Astrocyte of the spinal cord (primary cell): ENCODE measurements around the gene USH2A.

Experiments
- DNase-seq: peaks from one replicate; pipeline ENCODE4 v3.0.0; 2011; ENCODE audit warnings: low read depth, low spot score
- H3K4me3 ChIP-seq: 2 replicates; pipeline ENCODE4 v1.5.1; 2011; ENCODE audit warnings: low read depth, mild to moderate bottlenecking, low read length, moderate library complexity
- in situ Hi-C: cut with HindIII; loops from 2 replicates; pipeline ENCODE4 v1.10.0; 2017; ENCODE audit warnings: low sequenced_read_pairs
- TF ChIP-seq, protein P1 (sequence below): IDR thresholded peaks from 2 replicates; pipeline ENCODE4 v1.5.1; 2012; ENCODE audit warnings: low read depth, mild to moderate bottlenecking, low read length, inconsistent platforms

USH2A gene

DNA sequence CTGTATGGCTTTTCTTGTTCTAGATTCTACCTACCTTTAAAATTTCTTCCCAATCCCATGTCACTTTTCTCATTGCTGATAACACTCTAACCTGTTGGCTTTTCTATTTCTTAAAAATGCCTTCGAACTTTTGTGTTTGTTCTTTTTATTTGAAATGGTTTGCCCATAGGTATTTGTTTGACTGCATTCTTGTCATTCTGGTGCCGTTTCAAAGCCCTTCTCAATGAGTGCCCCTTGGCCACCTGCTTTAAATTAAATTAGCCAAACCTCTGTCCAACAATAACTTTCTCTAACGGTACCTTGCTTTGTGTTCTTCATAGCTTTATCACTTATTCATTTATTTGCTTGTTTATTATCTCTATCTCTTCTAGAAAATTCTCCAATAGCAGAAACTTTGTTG, 817.2 kb downstream of the USH2A start:
- DNase-seq, result no peak
- H3K4me3 ChIP-seq, result no peak overlapping the region
- in situ Hi-C loops, result no loop called here
- TF ChIP-seq, protein P1, sequence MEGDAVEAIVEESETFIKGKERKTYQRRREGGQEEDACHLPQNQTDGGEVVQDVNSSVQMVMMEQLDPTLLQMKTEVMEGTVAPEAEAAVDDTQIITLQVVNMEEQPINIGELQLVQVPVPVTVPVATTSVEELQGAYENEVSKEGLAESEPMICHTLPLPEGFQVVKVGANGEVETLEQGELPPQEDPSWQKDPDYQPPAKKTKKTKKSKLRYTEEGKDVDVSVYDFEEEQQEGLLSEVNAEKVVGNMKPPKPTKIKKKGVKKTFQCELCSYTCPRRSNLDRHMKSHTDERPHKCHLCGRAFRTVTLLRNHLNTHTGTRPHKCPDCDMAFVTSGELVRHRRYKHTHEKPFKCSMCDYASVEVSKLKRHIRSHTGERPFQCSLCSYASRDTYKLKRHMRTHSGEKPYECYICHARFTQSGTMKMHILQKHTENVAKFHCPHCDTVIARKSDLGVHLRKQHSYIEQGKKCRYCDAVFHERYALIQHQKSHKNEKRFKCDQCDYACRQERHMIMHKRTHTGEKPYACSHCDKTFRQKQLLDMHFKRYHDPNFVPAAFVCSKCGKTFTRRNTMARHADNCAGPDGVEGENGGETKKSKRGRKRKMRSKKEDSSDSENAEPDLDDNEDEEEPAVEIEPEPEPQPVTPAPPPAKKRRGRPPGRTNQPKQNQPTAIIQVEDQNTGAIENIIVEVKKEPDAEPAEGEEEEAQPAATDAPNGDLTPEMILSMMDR, result no peak

DNA sequence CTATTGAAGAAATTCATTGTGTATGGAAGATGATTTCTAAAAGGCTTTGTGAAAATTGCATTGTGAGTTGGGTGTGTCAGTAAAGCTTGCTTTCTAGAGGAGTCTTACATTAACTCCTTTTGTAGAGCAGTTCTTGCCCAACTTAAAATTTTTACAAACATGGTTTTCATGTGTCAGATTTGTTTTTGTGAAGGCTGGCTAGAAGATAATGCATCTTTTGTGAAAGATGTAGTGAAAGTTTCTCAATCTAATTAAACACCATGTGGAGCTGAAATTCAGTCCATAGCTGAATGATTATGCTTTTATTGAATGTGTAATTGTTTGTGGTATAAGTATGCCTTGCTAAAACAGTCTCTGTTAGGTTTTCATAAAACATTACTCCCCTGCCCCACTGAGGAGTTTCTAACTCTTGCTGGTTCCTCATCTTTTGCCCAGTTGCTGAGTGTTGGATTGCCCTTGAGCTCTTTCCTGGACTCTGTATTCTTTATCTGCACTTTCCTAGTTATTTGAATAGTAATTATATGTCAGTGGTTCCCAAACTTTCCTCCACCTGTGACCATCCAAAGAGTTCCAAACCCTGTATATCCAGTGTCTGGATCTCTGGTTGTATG, 818.1 kb downstream of the USH2A start:
- in situ Hi-C loops, result no loop called here
- H3K4me3 ChIP-seq, result no peak overlapping the region
- DNase-seq, result no peak
- TF ChIP-seq, protein P1, result no peak

GRCh38 chr1:215603319-215603718, 819.9 kb downstream of the USH2A start:
- H3K4me3 ChIP-seq, result no peak overlapping the region
- DNase-seq, result no peak
- in situ Hi-C loops, result no loop called here
- TF ChIP-seq, protein P1, result no peak

DNA sequence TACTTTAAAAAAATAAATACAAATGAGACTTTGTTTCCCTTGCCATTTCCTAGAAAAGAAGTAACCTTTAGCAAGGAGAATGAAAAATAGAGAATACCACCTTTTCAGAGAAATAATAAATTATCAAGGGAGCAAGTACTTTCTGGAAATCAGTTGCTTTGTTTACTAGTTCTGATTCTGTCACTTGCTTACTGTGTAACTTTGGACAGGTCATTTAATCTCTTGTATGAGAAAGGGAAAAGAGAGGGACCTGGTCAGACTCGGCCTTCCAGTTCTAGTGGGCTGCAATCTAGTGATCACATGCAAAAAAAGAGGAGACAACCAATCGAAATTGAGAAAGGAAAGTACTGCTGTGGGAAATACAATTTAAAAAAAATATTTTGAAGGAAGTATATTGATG, 822.0 kb downstream of the USH2A start:
- in situ Hi-C loops, result no loop called here
- DNase-seq, result no peak
- no peak overlapping the region for H3K4me3 ChIP-seq
- TF ChIP-seq, protein P1, result no peak

- TF ChIP-seq, protein P1, result no peak
- no peak for DNase-seq
- H3K4me3 ChIP-seq, result no peak overlapping the region
- in situ Hi-C loops, result no loop called here
Observed at GRCh38 chr1:215600867-215601266, 822.4 kb downstream of the USH2A start.

- TF ChIP-seq, protein P1, result no peak
- DNase-seq, result no peak
- in situ Hi-C loops, result no loop called here
Observed at GRCh38 chr1:215600258-215600792, 822.9 kb downstream of the USH2A start.

More at GRCh38 chr1:215600258-215600792, 822.9 kb downstream of the USH2A start:
- H3K4me3 ChIP-seq, result no peak overlapping the region
